Neural crest cell (in vitro differentiated cells): Measurements from ENCODE around the gene PRR9. TPM values are rescaled to one million over a fixed set of nuclear protein-coding genes. Genes with fewer than 3 reads are reported as not detected.

ENCODE experiments used
- DNase-seq: peaks from one replicate; pipeline ENCODE4 v3.0.0; 2021; ENCODE audit warnings: low read depth, mixed read lengths, low spot score
- H3K27ac Mint-ChIP-seq: one replicate; pipeline ENCODE4 v1.8.0; 2021; ENCODE audit warnings: mild to moderate bottlenecking, mixed read lengths; ENCODE audit not compliant: unreplicated experiment
- H3K27me3 Mint-ChIP-seq: 2 replicates; pipeline ENCODE4 v1.8.0; 2021; ENCODE audit warnings: low read depth, mild to moderate bottlenecking, mixed read lengths
- H3K36me3 Mint-ChIP-seq: 2 replicates; pipeline ENCODE4 v1.8.0; 2021; ENCODE audit warnings: low read depth, mild to moderate bottlenecking, mixed read lengths
- H3K4me1 Mint-ChIP-seq: 2 replicates; pipeline ENCODE4 v1.8.0; 2021; ENCODE audit warnings: mixed read lengths
- H3K4me3 Mint-ChIP-seq: one replicate; pipeline ENCODE4 v1.8.0; 2021; ENCODE audit warnings: mild to moderate bottlenecking, mixed read lengths
- H3K9me3 Mint-ChIP-seq: 2 replicates; pipeline ENCODE4 v1.8.0; 2021; ENCODE audit warnings: mixed read lengths
- CTCF ChIP-seq: fragments of 200-600 bp; sonication (generic); conservative IDR thresholded peaks from 2 replicates; pipeline ENCODE4 v1.5.0; 2021; ENCODE audit warnings: antibody characterized with exemption, mild to moderate bottlenecking
- total RNA-seq: library from RNA; stranded (reverse); gene quantifications from 2 replicates; pipeline ENCODE4 v1.2.1, GENCODE V29; 2021

PRR9 gene
- total RNA-seq, 1 donor from 2014 or later: not detected

GRCh38 chr1:153238527-153238926 is 21.1 kb downstream of the PRR9 start:
- H3K27ac Mint-ChIP-seq: no peak overlapping the region
- peak; percentile 35 for TF ChIP-seq CTCF
- H3K4me1 Mint-ChIP-seq: no peaks in the 10 kb centered on the region
- H3K27me3 Mint-ChIP-seq: peaks cover 54% of the 10 kb centered on the region
- H3K4me3 Mint-ChIP-seq: no peak overlapping the region
- no peaks in the 10 kb centered on the region for H3K36me3 Mint-ChIP-seq
- DNase-seq: no peak
- H3K9me3 Mint-ChIP-seq: peaks cover 2% of the 10 kb centered on the region

- Mint-ChIP-seq H3K4me3 (no peak overlapping the region), H3K36me3 (no peaks in the 10 kb centered on the region), H3K4me1 (no peaks in the 10 kb centered on the region), H3K27ac (no peak overlapping the region), H3K9me3 (peaks cover 7% of the 10 kb centered on the region), H3K27me3 (peaks cover 34% of the 10 kb centered on the region)
- DNase-seq: no peak
- TF ChIP-seq CTCF: no peak
Measured at GRCh38 chr1:153242160-153242559, 24.8 kb downstream of the PRR9 start.

- Mint-ChIP-seq H3K4me1 (no peaks in the 10 kb centered on the region), H3K27me3 (peaks cover 35% of the 10 kb centered on the region), H3K36me3 (no peaks in the 10 kb centered on the region), H3K27ac (no peak overlapping the region), H3K9me3 (peaks cover 7% of the 10 kb centered on the region), H3K4me3 (no peak overlapping the region)
- TF ChIP-seq CTCF: no peak
- DNase-seq: no peak
Measured at GRCh38 chr1:153245466-153245865, 28.1 kb downstream of the PRR9 start.

- no peak for TF ChIP-seq CTCF
- Mint-ChIP-seq H3K36me3 (no peaks in the 10 kb centered on the region), H3K27me3 (peaks cover 34% of the 10 kb centered on the region), H3K4me1 (no peaks in the 10 kb centered on the region), H3K4me3 (no peak overlapping the region), H3K27ac (no peak overlapping the region), H3K9me3 (peaks cover 7% of the 10 kb centered on the region)
- DNase-seq: no peak
Measured at GRCh38 chr1:153246018-153246417, 28.6 kb downstream of the PRR9 start.

- DNase-seq: no peak
- no peaks in the 10 kb centered on the region for H3K4me1 Mint-ChIP-seq
- H3K27ac Mint-ChIP-seq: no peak overlapping the region
- peaks cover 7% of the 10 kb centered on the region for H3K9me3 Mint-ChIP-seq
- no peak for TF ChIP-seq CTCF
- H3K36me3 Mint-ChIP-seq: no peaks in the 10 kb centered on the region
- no peak overlapping the region for H3K4me3 Mint-ChIP-seq
- peaks cover 41% of the 10 kb centered on the region for H3K27me3 Mint-ChIP-seq
Measured at GRCh38 chr1:153246825-153247224, 29.4 kb downstream of the PRR9 start.
